ENCODE data around the gene TSGA10IP.

DNA sequence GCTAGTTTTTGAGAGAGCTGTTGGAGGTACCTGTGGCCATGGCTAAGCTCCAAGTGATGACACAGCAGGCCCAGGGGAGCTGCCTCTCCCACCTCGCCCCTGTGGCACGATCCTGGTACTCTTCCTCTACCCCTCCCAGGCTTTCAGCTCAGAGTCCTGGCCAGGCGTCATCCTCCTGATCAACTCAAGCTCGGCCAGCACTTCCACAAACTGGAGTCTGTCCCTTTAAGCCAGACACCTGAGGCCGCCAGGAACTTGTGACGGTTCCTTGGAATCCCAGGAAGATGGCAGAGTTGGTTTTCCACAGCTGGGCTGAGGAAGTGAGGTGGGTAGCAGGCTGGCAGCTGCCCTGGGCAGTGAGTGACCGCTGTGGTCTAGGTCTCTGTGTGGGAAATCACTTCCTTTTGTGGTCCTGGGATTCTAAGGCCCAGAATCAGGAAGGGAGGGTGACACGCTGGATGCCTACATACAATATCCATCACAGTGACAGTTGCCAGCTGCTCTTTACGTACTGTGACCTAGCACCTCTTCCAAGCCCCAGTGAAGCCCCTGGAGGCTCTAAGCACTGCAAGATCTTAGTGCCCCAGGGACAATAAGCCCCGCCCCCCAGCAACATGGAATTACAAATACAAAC is 63.3 kb downstream of the TSGA10IP start:
- TF ChIP-seq POLR2A (IDR thresholded peaks at IDR 0.05; ENCODE audit: low read length), result no peak
- no peak for TF ChIP-seq GATA1 (IDR thresholded peaks at IDR 0.05; ENCODE audit: low read depth, low read length)
